Central memory CD8-positive, alpha-beta T cell (primary cell): ENCODE measurements around the gene PROSER3.
"Not testable (repeated sequence)": the region's sequence is repeated elsewhere in the genome, so short reads cannot be mapped to it uniquely, and the experiment has no call there.

Experiments used
- ATAC-seq: fragments of 150-1000 bp; cut with Tn5 transposase; replicated peaks from 2 replicates; pipeline ENCODE4 v1.10.0; 2022; ENCODE audit warnings: mild to moderate bottlenecking, moderate FRiP score, moderate number of reproducible peaks; ENCODE audit not compliant: poor library complexity, severe bottlenecking; ENCODE audit errors: extremely low read depth
- DNase-seq, 2 donors: peaks; one replicate each; pipeline ENCODE4 v3.0.0; 2021; ENCODE audit warnings: low spot score in 2 of 2
- H3K27ac Mint-ChIP-seq: one replicate; pipeline ENCODE4 v1.8.0; 2022; ENCODE audit warnings: low read depth, mild to moderate bottlenecking, moderate library complexity, mixed read lengths
- H3K27me3 Mint-ChIP-seq: one replicate; pipeline ENCODE4 v1.8.0; 2022; ENCODE audit warnings: mixed read lengths
- H3K36me3 Mint-ChIP-seq: one replicate; pipeline ENCODE4 v1.8.0; 2022; ENCODE audit warnings: mild to moderate bottlenecking, moderate library complexity, mixed read lengths; ENCODE audit not compliant: insufficient read depth
- H3K4me1 Mint-ChIP-seq: one replicate; pipeline ENCODE4 v1.8.0; 2022; ENCODE audit warnings: mixed read lengths
- H3K4me3 Mint-ChIP-seq: one replicate; pipeline ENCODE4 v1.8.0; 2022; ENCODE audit warnings: mild to moderate bottlenecking, moderate library complexity, mixed read lengths
- H3K9me3 Mint-ChIP-seq: one replicate; pipeline ENCODE4 v1.8.0; 2022; ENCODE audit warnings: mixed read lengths

Gene PROSER3

GRCh38 chr19:35791814-35792279 lies 33.9 kb downstream of the PROSER3 start:
- Mint-ChIP-seq H3K27me3 (peaks cover 34% of the 10 kb centered on the region), H3K27ac (no peak overlapping the region), H3K36me3 (peaks cover 2% of the 10 kb centered on the region), H3K4me3 (no peak overlapping the region), H3K9me3 (no peaks in the 10 kb centered on the region), H3K4me1 (peaks cover 3% of the 10 kb centered on the region)
- DNase-seq, result no peak
- no peak for ATAC-seq

GRCh38 chr19:35792312-35792711 lies 34.3 kb downstream of the PROSER3 start:
- Mint-ChIP-seq H3K27ac (no peak overlapping the region), H3K9me3 (no peaks in the 10 kb centered on the region), H3K36me3 (peaks cover 2% of the 10 kb centered on the region), H3K4me3 (no peak overlapping the region), H3K4me1 (peaks cover 7% of the 10 kb centered on the region), H3K27me3 (peaks cover 39% of the 10 kb centered on the region)
- ATAC-seq, result no peak
- no peak for DNase-seq

GRCh38 chr19:35792888-35793287 lies 34.9 kb downstream of the PROSER3 start:
- no peak for DNase-seq
- ATAC-seq, result no peak
- no peaks in the 10 kb centered on the region for H3K9me3 Mint-ChIP-seq
- peaks cover 8% of the 10 kb centered on the region for H3K4me1 Mint-ChIP-seq
- peaks cover 2% of the 10 kb centered on the region for H3K36me3 Mint-ChIP-seq
- peaks cover 43% of the 10 kb centered on the region for H3K27me3 Mint-ChIP-seq
- no peak overlapping the region for H3K27ac Mint-ChIP-seq
- no peak overlapping the region for H3K4me3 Mint-ChIP-seq

- H3K9me3 Mint-ChIP-seq, result no peaks in the 10 kb centered on the region
- DNase-seq (no peak), ATAC-seq (no peak)
- H3K4me1 Mint-ChIP-seq, result peaks cover 8% of the 10 kb centered on the region
- H3K4me3 Mint-ChIP-seq, result no peak overlapping the region
- H3K27me3 Mint-ChIP-seq, result peaks cover 43% of the 10 kb centered on the region
- H3K27ac Mint-ChIP-seq, result no peak overlapping the region
- H3K36me3 Mint-ChIP-seq, result no peaks in the 10 kb centered on the region
These were observed 35.6 kb downstream of the PROSER3 start for GRCh38 chr19:35793381-35794165.

- H3K4me1 Mint-ChIP-seq, DNase-seq, H3K9me3 Mint-ChIP-seq, H3K27ac Mint-ChIP-seq, ATAC-seq, H3K4me3 Mint-ChIP-seq, H3K36me3 Mint-ChIP-seq: not testable (repeated sequence)
- peaks cover 43% of the 10 kb centered on the region for H3K27me3 Mint-ChIP-seq
These were observed 37.6 kb downstream of the PROSER3 start for GRCh38 chr19:35795564-35795963.

GRCh38 chr19:35796645-35797542 lies 38.9 kb downstream of the PROSER3 start:
- H3K9me3 Mint-ChIP-seq, result no peaks in the 10 kb centered on the region
- no peak overlapping the region for H3K4me3 Mint-ChIP-seq
- DNase-seq (no peak), ATAC-seq (no peak)
- H3K27me3 Mint-ChIP-seq, result peaks cover 43% of the 10 kb centered on the region
- H3K27ac Mint-ChIP-seq, result no peak overlapping the region
- no peaks in the 10 kb centered on the region for H3K36me3 Mint-ChIP-seq
- peaks cover 8% of the 10 kb centered on the region for H3K4me1 Mint-ChIP-seq

- Mint-ChIP-seq H3K27me3 (peaks cover 37% of the 10 kb centered on the region), H3K9me3 (no peaks in the 10 kb centered on the region), H3K36me3 (no peaks in the 10 kb centered on the region), H3K4me3 (no peak overlapping the region), H3K27ac (no peak overlapping the region), H3K4me1 (peaks cover 8% of the 10 kb centered on the region)
- no peak for ATAC-seq
- no peak for DNase-seq
These were observed 39.7 kb downstream of the PROSER3 start for GRCh38 chr19:35797663-35798062.

GRCh38 chr19:35801828-35802227 lies 43.9 kb downstream of the PROSER3 start:
- no peak overlapping the region for H3K4me3 Mint-ChIP-seq
- peaks cover 16% of the 10 kb centered on the region for H3K4me1 Mint-ChIP-seq
- no peaks in the 10 kb centered on the region for H3K9me3 Mint-ChIP-seq
- DNase-seq (no peak), ATAC-seq (no peak)
- no peak overlapping the region for H3K27ac Mint-ChIP-seq
- H3K27me3 Mint-ChIP-seq, result peaks cover 9% of the 10 kb centered on the region
- H3K36me3 Mint-ChIP-seq, result no peaks in the 10 kb centered on the region

- H3K36me3 Mint-ChIP-seq, result no peaks in the 10 kb centered on the region
- H3K27ac Mint-ChIP-seq, result no peak overlapping the region
- DNase-seq, result no peak
- no peaks in the 10 kb centered on the region for H3K27me3 Mint-ChIP-seq
- no peak for ATAC-seq
- H3K4me3 Mint-ChIP-seq, result no peak overlapping the region
- peaks cover 11% of the 10 kb centered on the region for H3K4me1 Mint-ChIP-seq
- no peaks in the 10 kb centered on the region for H3K9me3 Mint-ChIP-seq
These were observed 47.6 kb downstream of the PROSER3 start for GRCh38 chr19:35805526-35806102.

- Mint-ChIP-seq H3K9me3 (no peaks in the 10 kb centered on the region), H3K4me1 (peaks cover 11% of the 10 kb centered on the region), H3K4me3 (no peak overlapping the region), H3K27me3 (peaks cover 2% of the 10 kb centered on the region), H3K27ac (no peak overlapping the region), H3K36me3 (no peaks in the 10 kb centered on the region)
- no peak for ATAC-seq
- no peak for DNase-seq
These were observed 48.6 kb downstream of the PROSER3 start for GRCh38 chr19:35806597-35806996.

GRCh38 chr19:35807633-35808032 lies 49.7 kb downstream of the PROSER3 start:
- Mint-ChIP-seq H3K4me1 (peaks cover 11% of the 10 kb centered on the region), H3K27me3 (peaks cover 12% of the 10 kb centered on the region), H3K4me3 (no peak overlapping the region), H3K9me3 (no peaks in the 10 kb centered on the region), H3K27ac (no peak overlapping the region), H3K36me3 (no peaks in the 10 kb centered on the region)
- ATAC-seq (no peak), DNase-seq (no peak)

GRCh38 chr19:35811317-35812219 lies 53.6 kb downstream of the PROSER3 start:
- no peaks in the 10 kb centered on the region for H3K36me3 Mint-ChIP-seq
- peaks cover 35% of the 10 kb centered on the region for H3K27me3 Mint-ChIP-seq
- no peak overlapping the region for H3K27ac Mint-ChIP-seq
- ATAC-seq (no peak), DNase-seq (no peak)
- H3K4me3 Mint-ChIP-seq, result no peak overlapping the region
- H3K4me1 Mint-ChIP-seq, result no peaks in the 10 kb centered on the region
- no peaks in the 10 kb centered on the region for H3K9me3 Mint-ChIP-seq
